Activated T-helper 1 cell treated with anti-CD3 and anti-CD28 coated beads, Interleukin-2, amount 50 U/mL, for 16 hours (primary cell): ENCODE measurements around the gene SCML1.

ENCODE experiments used
- DNase-seq, 2 donors: peaks; one replicate each; pipeline ENCODE4 v3.0.0-alpha.2; 2020; ENCODE audit warnings: low read depth in 1 of 2, low spot score in 1 of 2

The SCML1 gene, protein sequence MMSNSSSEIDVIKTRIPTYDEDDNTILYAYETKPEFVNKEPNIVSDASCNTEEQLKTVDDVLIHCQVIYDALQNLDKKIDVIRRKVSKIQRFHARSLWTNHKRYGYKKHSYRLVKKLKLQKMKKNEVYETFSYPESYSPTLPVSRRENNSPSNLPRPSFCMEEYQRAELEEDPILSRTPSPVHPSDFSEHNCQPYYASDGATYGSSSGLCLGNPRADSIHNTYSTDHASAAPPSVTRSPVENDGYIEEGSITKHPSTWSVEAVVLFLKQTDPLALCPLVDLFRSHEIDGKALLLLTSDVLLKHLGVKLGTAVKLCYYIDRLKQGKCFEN

GRCh38 chrX:17736856-17737709 is at the start of gene SCML1:
SCML1 (plus strand) TSS chrX:17737493; CDS start chrX:17744187, 6,694 bp downstream.
- peak; percentile 73 for DNase-seq

- DNase-seq = no peak
Measured at GRCh38 chrX:17687648-17688047, 49.6 kb upstream of the SCML1 start.

DNA sequence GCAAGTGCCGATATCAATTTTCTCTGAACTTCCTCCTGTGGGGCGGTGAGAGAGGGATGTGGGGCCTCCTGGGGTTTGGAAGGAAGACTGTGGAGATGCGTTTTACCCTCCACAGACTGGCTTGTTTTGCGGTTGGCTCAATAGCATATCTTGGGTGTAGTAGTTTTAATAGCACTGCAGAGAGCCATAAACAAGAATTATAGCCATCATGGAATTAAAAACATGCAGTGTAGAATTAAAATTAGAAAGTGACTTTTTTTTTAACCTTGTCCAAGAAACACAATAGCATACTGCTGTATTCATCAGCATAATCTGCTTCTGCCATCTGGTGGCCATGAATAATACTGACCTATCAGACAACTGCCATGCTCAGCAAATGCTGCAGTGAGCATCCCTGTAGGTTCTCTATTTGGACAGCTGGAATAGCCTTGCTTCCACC is 47.3 kb upstream of the SCML1 start:
- peak in 1 of 2 donors; percentile 2 for DNase-seq

- no peak for DNase-seq
Measured at GRCh38 chrX:17692709-17693346, 44.5 kb upstream of the SCML1 start.

DNA sequence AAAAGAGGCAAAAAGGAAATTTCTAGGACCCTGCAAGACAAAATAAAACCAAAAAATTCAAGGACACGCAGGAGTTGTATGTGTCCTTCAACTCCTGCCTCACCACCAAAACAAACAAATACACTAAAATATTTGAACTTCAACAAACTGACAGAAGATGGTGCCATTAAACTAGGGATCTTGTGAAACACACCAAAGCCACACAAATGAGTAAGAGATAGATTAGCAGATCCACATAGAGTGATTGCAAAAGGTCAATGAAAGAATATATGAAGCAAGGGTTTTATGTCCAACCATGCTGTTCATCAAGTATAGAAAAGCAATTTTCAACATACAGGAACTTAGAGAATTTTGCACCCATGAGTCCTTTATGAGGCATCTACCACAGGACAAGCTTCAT is 40.1 kb upstream of the SCML1 start:
- no peak for DNase-seq

DNA sequence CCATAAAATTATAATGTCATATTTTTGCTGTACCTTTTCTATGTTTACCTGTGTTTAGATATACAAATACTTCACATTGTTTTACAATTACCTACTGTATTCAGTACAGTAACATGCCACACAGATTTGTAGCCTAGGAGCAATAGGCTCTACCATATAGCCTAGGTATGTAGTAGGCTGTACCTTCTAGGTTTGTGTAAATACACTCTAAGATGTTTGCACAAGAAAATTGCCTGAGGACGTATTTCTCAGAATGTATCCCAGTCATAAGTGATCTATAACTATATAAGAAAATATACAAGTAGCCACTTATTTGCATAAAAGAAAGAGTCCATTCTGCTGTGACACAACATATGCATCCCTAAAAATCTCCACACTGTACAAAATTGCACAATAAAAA is 36.3 kb upstream of the SCML1 start:
- DNase-seq = no peak

DNA sequence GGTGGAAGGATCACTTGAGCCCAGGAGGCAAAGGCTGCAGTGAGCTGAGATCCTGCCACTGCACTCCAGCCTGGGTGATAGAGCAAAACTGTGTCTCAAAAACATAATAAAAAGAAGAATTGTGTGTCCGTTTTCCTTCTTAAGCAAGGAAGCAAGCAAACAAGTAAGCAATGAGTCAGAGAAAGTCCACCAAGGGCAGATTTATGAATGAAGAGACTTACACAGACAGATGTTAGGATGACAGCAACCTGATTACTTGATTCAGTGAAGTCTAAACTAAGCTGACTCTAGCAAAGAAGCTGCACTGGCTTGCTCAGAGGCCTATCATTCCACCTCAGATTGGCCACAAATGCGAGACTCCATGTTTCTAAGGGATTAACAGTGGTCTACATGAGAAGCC is 34.1 kb upstream of the SCML1 start:
- DNase-seq = no peak

GRCh38 chrX:17705211-17705610 is 32.1 kb upstream of the SCML1 start:
- DNase-seq = no peak

DNA sequence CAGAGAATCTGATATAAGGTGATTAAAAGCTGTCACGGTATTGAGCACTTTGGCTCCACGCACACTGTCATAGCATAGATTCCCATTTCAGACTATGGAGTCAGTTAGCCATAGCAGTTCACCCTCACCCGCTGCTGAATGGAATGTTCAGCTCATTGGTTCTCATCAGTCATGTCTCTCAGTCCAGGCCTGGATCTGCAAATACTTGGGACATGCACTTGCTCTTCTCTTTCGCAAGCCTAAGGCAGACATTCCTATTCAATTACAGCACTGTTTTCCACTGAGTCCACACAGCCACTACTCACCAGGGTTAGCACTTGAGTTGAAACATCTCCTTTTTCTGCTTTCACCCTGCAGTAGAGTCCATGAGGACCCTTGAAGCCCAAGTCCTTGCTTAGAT is 30.6 kb upstream of the SCML1 start:
- DNase-seq = no peak

- DNase-seq = no peak
Measured at GRCh38 chrX:17707731-17708130, 29.6 kb upstream of the SCML1 start.

DNA sequence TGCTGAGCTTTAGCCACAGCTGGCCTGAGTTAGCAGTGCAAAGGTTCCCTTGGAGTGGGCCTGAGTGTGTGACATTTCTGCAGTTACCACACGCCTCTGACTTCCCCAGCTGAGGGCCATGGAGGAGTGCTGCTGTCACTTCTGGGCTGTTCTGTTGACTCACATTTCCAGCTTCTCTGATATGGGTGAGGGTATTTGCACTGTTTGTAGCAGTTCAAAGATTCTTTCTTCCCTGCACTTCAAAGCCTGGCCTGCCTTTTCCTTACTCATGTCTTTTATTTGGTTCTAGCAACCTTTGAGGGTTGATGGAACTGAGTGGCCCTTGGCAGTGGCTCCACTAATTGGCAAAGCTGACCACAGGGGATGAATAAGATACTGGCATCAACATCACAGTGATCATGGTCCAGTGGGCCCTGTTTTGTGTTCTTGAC is 26.4 kb upstream of the SCML1 start:
- no peak for DNase-seq

GRCh38 chrX:17713288-17713687 is 24.0 kb upstream of the SCML1 start:
- no peak for DNase-seq

DNA sequence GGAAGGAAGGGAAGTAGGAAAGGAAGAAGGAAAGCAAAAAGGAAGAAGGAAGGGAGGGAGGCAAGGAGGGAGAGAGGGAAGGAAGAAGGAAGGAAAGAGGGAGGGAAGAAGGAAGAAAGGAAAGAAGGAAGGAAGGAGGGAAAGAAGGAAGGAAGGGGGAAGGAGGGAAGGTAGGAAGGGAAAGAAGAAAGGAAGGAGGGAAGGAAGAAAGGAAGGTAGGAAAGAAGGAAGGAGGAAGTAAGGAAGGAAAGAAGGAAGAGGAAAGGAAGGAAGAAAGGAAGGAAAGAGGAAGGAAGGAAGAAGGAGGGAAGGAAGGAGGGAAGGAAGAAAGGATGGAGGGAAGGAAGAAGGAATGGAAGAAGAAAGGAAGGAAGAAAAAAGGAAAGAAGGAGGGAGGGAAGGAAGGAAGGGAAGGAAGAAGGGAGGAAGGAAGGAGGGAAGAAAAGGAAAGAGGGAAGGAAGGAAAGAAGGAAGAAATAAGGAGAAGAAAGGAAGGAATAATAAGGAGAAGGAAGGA is 18.6 kb upstream of the SCML1 start:
- no peak for DNase-seq

DNA sequence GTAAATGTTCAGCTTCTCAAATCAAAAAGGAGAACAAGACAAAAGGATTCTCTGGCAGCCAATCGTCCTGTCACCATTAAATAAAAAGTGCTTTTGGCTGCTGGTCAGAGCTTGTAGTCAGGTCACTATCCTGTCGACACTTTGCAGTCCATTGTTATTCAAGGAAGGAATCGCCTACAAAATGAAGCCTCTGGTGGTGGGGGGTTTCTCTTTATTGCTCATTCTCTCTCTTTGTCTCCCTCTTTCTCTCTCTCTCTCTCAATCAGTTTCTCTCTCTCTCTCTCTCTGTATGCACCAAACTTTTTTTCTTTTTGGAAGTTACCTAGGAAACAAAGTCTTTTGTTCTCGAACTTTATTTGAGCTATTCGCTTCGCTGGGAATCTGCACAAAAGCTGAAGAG is 17.6 kb upstream of the SCML1 start:
- DNase-seq = no peak

- DNase-seq = no peak
Measured at GRCh38 chrX:17721715-17722114, 15.6 kb upstream of the SCML1 start.

DNA sequence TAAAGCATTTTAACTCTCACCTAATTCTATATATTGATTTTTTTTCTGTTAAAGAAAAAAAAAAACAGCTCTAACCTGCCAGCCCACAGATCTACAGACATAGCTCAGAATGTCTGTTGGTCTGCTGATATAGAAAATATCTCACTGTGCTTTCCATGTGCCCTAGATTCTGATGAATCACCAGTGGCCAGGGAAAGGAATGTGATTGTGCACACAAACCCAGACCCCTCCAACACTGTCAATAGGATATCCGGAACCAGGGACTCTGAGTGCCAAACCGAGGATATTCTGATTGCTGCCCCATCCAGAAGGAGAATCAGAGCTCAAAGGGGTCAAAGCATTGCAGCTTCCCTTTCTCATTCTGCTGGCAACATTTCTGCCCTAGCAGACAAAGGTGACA is 12.1 kb upstream of the SCML1 start:
- DNase-seq = no peak

DNA sequence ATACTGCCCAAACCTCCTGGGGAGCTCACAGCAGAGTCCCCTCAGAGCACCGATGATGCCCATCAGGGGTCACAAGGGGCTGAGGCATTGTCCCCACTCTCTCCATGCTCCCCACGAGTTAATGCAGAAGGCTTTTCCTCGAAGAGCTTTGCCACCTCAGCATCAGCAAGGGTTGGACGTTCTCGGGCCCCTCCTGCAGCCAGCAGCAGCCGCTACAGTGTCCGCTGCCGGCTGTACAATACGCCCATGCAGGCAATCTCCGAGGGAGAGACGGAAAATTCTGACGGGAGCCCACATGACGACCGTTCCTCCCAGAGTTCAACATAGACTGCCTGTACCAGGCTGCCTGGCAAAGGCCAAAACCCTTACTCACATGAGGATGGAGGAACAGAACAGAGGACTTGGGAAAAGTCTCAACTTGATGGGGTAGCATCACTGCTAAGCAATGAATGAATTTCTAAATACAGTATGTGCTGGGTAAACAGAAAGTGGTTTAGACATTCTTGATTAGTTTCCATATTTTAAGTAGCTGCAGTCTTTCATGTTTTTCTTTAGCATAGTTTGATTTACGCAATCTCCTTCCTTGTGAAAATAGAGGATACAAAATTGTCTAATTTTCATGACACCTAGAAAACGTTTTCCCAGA is 5.0 kb upstream of the SCML1 start:
- DNase-seq = no peak

DNA sequence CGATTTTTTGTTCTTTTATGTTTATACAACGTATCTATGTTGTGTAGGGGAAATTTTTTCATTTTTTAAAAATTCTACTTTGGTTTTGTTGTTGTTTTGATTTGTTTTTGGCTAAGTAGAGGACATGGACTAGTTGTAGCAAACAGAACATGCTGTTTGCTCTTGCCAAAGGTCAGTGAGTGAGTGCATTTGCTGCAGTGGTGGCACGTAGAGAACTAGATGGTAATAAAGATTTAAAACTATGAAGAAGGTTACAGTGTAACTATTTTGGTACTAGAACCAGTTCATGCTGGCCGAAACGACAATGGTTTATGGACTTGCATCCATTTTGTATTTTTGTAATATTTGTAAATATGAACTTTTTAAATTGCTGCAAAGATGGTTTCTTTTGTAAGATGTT is 1.9 kb upstream of the SCML1 start:
- no peak for DNase-seq

- DNase-seq = no peak
Measured at GRCh38 chrX:17736478-17736855, 826 bp upstream of the SCML1 start.

- no peak for DNase-seq
Measured at GRCh38 chrX:17737710-17737985, 355 bp downstream of the SCML1 start.

- peak in 1 of 2 donors; percentile 10 for DNase-seq
Measured at GRCh38 chrX:17737986-17738713, 857 bp downstream of the SCML1 start.
